CD4-positive, alpha-beta T cell treated with Interleukin-1 beta for 1 hour (primary cell): ENCODE measurements around the gene SPPL2A.

Source experiments
- DNase-seq, 2 donors: peaks; one replicate each; pipeline ENCODE4 v3.0.0-alpha.2; 2020 to 2022

The SPPL2A gene

GRCh38 chr15:50686469-50687301 is 78.8 kb downstream of the SPPL2A start, which contains the start of gene TRPM7:
TSS of gene TRPM7 (minus strand) at chr15:50686797. CDS start at chr15:50686533, 264 bp downstream.
- peak; percentile 87 to 89 for DNase-seq

- DNase-seq: peak; percentile 77 to 78
These were observed 79.5 kb downstream of the SPPL2A start for GRCh38 chr15:50685976-50686468.

- peak in 1 of 2 donors; percentile 6 for DNase-seq
These were observed 80.1 kb downstream of the SPPL2A start for GRCh38 chr15:50685191-50685975.

DNA sequence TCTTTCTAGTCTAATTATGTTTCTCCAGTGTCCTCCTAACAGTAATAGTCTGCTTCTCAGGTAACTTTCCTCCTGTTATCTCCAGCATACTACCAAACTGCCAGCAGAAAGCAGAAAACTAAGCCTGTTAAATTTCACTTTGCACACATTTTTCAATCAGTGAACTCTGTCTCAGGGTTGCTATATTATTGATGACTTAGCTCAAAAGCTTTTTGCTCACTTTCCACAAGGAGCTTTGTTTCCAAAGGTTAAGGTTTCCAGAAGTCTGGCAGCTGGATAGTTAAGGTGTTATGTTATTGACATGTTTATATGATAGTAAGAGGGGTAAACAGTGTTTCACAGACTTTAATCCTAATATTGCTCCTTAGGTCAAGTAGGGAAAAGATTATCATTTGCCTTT is 84.0 kb downstream of the SPPL2A start:
- no peak for DNase-seq

- DNase-seq: no peak
These were observed 88.6 kb downstream of the SPPL2A start for GRCh38 chr15:50676799-50677483.

DNA sequence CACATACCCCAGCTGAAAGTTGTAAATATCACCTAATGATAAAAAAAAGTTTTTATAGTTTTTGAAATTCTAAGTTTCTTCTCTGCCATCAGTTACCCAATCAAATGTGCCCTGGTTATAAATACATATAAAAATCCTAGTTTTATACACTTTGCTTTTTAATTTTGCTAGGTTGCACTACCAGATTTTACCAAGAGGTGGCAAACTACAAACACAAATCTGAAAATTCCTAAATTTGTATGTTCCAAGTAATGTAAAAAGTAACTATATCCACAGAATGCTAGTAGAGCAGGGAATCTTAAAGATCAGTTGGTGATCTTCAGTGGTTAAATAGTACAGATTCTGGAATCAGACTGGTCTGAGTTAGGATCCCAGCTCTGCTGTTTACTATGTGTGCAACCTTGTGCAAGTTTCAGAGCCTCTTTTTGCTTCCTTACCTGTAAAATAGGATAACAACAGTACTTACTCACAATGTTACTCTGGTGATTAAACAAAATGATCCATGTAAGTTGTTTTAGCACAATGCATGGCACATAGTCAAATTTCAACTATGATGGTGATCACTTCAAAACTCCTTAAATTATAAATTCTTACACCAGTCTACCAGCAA is 89.9 kb downstream of the SPPL2A start:
- DNase-seq: peak in 1 of 2 donors; percentile 51

DNA sequence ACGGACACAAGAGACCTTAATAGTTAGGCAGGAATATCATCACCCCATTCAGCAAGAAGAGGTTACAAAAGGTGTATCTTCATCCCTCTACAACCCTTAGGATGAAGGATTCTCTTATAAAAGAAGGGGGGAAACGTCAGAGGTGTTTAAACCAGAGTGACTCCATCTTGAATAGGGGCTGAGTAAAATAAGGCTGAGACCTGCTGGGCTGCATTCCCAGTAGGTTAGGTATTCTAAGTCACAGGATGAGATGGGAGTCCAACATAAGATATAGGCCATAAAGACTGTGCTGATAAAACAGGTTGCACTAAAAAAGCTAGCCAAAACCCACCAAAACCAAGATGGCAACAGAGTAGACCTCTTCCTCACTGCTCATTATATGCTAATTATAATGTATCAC is 95.4 kb downstream of the SPPL2A start:
- no peak for DNase-seq

DNA sequence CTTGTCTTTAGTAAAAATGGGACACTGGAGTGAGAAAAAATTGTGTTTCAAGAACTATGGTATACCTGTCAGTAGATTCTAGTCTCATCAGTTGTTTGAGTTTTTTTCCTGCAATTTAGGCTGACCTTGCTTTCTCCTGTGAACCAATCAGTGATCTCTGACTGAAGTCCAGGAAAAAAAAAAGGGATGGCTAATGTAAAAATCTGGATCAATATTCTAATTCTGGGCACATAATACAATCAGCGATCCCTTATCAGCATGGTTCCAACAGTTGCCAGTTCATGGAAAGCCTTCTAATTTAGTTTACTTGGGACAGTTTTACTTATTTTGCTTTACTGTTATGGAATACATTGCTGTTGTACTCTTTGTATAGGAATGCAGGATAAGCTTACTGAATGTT is 95.9 kb downstream of the SPPL2A start:
- no peak for DNase-seq

- no peak for DNase-seq
These were observed 99.6 kb downstream of the SPPL2A start for GRCh38 chr15:50665938-50666337.

DNA sequence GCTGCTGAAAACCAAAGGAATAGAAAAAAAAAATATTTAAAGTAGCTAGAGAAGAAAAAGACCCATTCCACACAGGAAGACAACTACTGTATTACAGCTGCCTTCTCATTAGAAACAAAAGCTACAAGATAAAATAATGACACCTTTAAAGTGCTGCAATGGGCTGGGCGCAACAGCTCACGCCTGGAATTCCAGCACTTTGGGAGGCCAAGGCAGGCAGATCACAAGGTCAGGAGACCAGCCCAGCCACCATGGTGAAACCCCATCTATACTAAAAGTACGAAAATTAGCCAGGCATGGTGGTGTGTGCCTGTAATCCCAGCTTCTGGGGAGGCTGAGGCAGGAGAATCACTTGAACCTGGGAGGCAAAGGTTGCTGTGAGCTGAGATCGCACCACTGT is 110.0 kb downstream of the SPPL2A start:
- no peak for DNase-seq

DNA sequence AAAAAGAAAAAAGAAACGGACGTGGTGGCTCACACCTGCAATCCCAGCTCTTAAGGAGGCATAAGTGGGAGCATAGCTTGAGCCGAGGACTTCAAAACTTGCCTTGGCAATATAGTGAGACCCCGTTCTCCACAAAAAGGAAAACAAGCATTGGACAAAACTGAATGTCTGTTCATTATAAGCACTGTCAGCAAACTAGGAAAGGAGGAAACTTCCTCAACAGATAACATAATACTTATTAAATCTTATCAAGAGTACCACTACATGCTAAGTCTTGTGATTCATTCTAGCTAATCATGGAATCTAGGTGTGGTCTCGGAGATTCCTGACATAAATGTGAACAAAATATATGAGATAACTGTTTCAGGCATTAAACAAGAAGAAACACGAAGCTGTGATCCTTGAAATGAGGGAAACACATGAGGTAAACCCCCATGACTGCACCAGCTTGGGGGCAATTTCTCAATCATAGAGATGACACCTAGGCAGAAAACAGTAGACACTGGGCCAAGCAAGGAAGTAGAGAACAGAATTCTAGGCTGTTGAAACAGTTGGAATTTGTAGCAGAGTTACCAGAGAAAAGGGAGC is 112.3 kb downstream of the SPPL2A start:
- no peak for DNase-seq

DNA sequence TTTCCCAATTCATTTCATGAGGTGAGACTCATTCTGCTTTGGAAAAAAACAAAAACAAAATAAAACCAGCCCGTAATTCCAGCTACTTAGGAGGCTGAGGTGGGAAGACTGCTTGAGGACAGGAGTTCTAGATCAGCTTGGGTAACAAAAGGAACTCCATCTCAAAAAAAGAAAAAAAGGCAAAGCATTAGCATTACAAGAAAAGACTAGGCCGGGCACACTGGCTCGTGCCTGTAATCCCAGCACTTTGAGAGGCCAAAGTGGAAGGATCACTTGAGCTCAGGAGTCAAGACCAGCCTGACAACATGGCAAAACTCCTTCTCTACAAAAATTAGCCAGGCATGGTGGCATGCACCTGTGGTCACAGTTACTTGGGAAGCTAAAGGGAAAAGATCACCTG is 112.8 kb downstream of the SPPL2A start:
- DNase-seq: no peak
